SU-DHL-6 (cell line): ENCODE measurements around the gene HM13.

Source experiments
- H2AFZ ChIP-seq: fragments of 200-600 bp; sonication (generic); 2 replicates; pipeline ENCODE4 v1.6.1; 2014; ENCODE audit warnings: low read depth, mild to moderate bottlenecking, moderate library complexity, mixed read lengths, antibody characterized with exemption, low read length; ENCODE audit not compliant: severe bottlenecking
- H3F3A ChIP-seq: fragments of 200-600 bp; shearing (Covaris generic); 2 replicates; pipeline ENCODE4 v1.6.0; 2016; ENCODE audit warnings: antibody characterized with exemption, mild to moderate bottlenecking; ENCODE audit not compliant: insufficient read depth
- H3K27ac ChIP-seq: fragments of 200-600 bp; sonication (generic); 2 replicates; pipeline ENCODE4 v1.5.1; 2016; ENCODE audit warnings: low read depth, mild to moderate bottlenecking, low read length, moderate library complexity, mixed read lengths
- H3K27me3 ChIP-seq: fragments of 200-600 bp; sonication (generic), shearing (Covaris generic); 2 replicates; pipeline ENCODE4 v1.6.0; 2014; ENCODE audit warnings: mild to moderate bottlenecking, low read length
- H3K36me3 ChIP-seq: fragments of 200-600 bp; sonication (generic); 2 replicates; pipeline ENCODE4 v1.6.1; 2014; ENCODE audit warnings: mild to moderate bottlenecking, low read length, mixed read lengths
- H3K4me2 ChIP-seq: fragments of 300-600, 200-600 bp; shearing (Covaris generic), sonication (generic); 2 replicates; pipeline ENCODE4 v1.6.0; 2014; ENCODE audit warnings: low read length, low read depth, mild to moderate bottlenecking; ENCODE audit not compliant: poor library complexity, severe bottlenecking
- H3K4me3 ChIP-seq: fragments of 200-600 bp; sonication (generic); 2 replicates; pipeline ENCODE4 v1.5.1; 2014; ENCODE audit warnings: antibody characterized with exemption, low read length, mild to moderate bottlenecking, mixed read lengths; ENCODE audit not compliant: insufficient read depth, poor library complexity, severe bottlenecking
- H3K79me2 ChIP-seq: fragments of 200-600 bp; sonication (generic); 2 replicates; pipeline ENCODE4 v1.6.1; 2014; ENCODE audit warnings: mild to moderate bottlenecking, low read length, moderate library complexity; ENCODE audit not compliant: insufficient read depth
- H3K9ac ChIP-seq: fragments of 200-600 bp; sonication (generic); 2 replicates; pipeline ENCODE4 v1.7.0; 2014; ENCODE audit warnings: mild to moderate bottlenecking, low read length
- H3K9me2 ChIP-seq: fragments of 200-600 bp; sonication (generic); replicated peaks from 2 replicates; pipeline ENCODE4 v1.6.1; 2014; ENCODE audit warnings: low read length; ENCODE audit not compliant: insufficient read depth
- H3K9me3 ChIP-seq: fragments of 200-600 bp; sonication (generic); 2 replicates; pipeline ENCODE4 v1.6.1; 2014; ENCODE audit warnings: low read length, mixed read lengths; ENCODE audit not compliant: insufficient read depth
- H4K20me1 ChIP-seq: fragments of 200-600 bp; sonication (generic); 2 replicates; pipeline ENCODE4 v1.6.1; 2014; ENCODE audit warnings: low read depth, mild to moderate bottlenecking, antibody characterized with exemption, low read length, moderate library complexity, mixed read lengths
- EZH2phosphoT487 ChIP-seq: fragments of 200-600 bp; sonication (generic), shearing (Covaris generic); conservative IDR thresholded peaks from 2 replicates; pipeline ENCODE4 v1.6.1; 2018; ENCODE audit warnings: mild to moderate bottlenecking, antibody characterized with exemption, low read length, moderate library complexity, mixed read lengths
- TF ChIP-seq, protein P1 (sequence below): fragments of 200-600 bp; sonication (generic); IDR thresholded peaks from one replicate; pipeline ENCODE4 v1.5.1; 2017; ENCODE audit warnings: antibody characterized with exemption, mild to moderate bottlenecking, low read length, moderate library complexity; ENCODE audit not compliant: insufficient read depth, poor library complexity, severe bottlenecking

HM13 gene

DNA sequence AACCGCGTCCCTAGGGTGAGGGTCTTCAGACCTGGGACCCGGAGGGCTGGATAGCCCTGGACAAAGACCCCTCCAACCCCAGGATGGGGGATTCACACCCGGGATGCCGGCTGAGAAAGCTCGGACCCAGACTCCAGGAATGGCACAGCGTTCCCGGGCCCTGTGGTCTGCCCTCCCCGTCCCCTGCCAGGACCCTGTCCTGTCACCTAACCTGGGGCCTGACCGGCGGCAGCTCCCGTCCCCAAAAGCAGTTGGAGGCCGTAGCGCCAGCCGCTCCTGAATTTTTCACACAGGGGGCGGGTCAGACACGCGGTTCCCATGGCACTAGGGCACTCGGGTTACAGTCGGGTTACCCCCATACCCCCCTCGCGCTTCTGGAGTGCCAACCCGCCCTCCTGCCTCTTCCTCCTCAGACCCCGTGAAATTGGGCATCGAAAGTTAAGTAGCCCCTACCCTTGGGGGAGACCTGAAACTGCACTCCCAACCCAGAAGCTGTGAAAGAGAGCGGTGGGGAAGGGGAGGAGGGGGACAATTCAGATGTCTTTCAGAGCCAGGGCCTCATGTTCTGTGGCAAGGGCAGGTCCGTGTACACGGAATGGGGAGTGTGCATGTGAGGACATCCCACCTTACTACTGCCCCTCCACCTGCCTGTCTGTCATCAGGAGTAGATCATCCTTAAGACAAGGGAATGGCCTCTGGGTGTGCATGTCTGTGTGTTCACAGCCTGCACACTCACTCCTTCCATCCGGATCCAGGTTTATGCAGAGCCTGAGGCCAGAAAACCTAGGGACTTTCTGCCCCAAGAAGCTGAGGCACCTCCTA, 38.6 kb upstream of the HM13 start:
- Histone ChIP-seq H3K27me3 (no peaks in the 10 kb centered on the region), H3K4me2 (no peak overlapping the region), H3K9me2 (no peaks in the 10 kb centered on the region), H3K4me3 (no peak overlapping the region), H3K27ac (no peak overlapping the region), H3K9ac (no peak overlapping the region), H3K36me3 (no peaks in the 10 kb centered on the region), H3F3A (0 out of 2 replicates have a peak, but pooled peaks cover 7% of the 10 kb centered on the region), H3K79me2 (no peaks in the 10 kb centered on the region), H2AFZ (no peak overlapping the region), H4K20me1 (no peaks in the 10 kb centered on the region), H3K9me3 (no peaks in the 10 kb centered on the region)
- TF ChIP-seq, protein P1, sequence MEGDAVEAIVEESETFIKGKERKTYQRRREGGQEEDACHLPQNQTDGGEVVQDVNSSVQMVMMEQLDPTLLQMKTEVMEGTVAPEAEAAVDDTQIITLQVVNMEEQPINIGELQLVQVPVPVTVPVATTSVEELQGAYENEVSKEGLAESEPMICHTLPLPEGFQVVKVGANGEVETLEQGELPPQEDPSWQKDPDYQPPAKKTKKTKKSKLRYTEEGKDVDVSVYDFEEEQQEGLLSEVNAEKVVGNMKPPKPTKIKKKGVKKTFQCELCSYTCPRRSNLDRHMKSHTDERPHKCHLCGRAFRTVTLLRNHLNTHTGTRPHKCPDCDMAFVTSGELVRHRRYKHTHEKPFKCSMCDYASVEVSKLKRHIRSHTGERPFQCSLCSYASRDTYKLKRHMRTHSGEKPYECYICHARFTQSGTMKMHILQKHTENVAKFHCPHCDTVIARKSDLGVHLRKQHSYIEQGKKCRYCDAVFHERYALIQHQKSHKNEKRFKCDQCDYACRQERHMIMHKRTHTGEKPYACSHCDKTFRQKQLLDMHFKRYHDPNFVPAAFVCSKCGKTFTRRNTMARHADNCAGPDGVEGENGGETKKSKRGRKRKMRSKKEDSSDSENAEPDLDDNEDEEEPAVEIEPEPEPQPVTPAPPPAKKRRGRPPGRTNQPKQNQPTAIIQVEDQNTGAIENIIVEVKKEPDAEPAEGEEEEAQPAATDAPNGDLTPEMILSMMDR, result no peak
- no peak for TF ChIP-seq EZH2phosphoT487

DNA sequence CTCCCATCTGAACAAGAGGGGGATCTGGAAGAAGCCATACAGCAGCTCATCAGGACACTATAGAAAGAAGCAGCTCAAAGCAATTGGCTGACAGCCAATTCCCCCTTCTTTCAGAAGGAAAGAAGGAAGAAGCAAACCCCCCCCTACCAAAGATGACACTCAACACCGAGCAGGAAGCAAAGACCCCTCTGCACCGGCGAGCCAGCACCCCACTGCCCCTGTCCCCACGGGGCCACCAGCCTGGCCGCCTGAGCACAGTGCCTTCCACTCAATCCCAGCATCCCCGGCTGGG, 38.0 kb upstream of the HM13 start:
- Histone ChIP-seq H4K20me1 (no peaks in the 10 kb centered on the region), H3K4me2 (no peak overlapping the region), H3K27me3 (no peaks in the 10 kb centered on the region), H3K9me3 (no peaks in the 10 kb centered on the region), H3K36me3 (no peaks in the 10 kb centered on the region), H3K79me2 (no peaks in the 10 kb centered on the region), H3K9ac (no peak overlapping the region), H3K4me3 (no peak overlapping the region), H3K9me2 (no peaks in the 10 kb centered on the region), H3F3A (0 out of 2 replicates have a peak, but pooled peaks cover 7% of the 10 kb centered on the region), H3K27ac (no peak overlapping the region), H2AFZ (no peak overlapping the region)
- TF ChIP-seq, protein P1, result no peak
- TF ChIP-seq EZH2phosphoT487, result no peak

DNA sequence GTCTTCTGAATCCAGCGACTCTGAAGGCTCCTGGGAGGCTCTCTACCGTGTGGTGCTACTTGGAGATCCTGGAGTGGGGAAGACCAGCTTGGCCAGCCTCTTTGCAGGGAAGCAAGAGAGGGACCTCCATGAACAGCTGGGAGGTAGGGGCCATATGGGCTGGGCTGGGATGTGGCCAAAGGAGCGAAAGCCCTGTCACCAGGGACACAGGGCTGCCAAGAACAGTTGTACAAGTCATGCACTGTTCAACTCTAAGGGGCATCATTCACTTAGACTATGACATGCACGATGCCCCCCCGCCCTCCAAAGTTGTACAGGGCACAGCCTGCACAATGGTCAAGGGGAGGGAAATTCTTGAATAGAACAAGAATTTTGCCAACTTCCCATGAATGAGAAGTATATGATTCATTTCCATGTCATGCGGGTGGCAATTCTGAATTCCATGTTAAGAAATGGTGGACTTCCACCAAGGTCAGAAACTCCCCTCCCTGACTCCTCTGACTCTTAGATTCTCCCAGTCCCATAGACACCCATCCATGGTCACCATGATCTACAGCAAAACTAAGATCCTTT, 37.5 kb upstream of the HM13 start:
- H3K27me3 ChIP-seq, result no peaks in the 10 kb centered on the region
- no peaks in the 10 kb centered on the region for H4K20me1 ChIP-seq
- H2AFZ ChIP-seq, result no peak overlapping the region
- no peak overlapping the region for H3K4me3 ChIP-seq
- TF ChIP-seq, protein P1, result no peak
- TF ChIP-seq EZH2phosphoT487, result no peak
- no peak overlapping the region for H3K27ac ChIP-seq
- H3F3A ChIP-seq, result 0 out of 2 replicates have a peak, but pooled peaks cover 7% of the 10 kb centered on the region
- H3K9ac ChIP-seq, result no peak overlapping the region
- H3K9me3 ChIP-seq, result no peaks in the 10 kb centered on the region
- H3K36me3 ChIP-seq, result no peaks in the 10 kb centered on the region
- H3K79me2 ChIP-seq, result no peaks in the 10 kb centered on the region
- H3K9me2 ChIP-seq, result no peaks in the 10 kb centered on the region
- no peak overlapping the region for H3K4me2 ChIP-seq
